Stimulated activated naive CD8-positive, alpha-beta T cell treated with anti-CD3 and anti-CD28 coated beads, Interleukin-15, Interleukin-2, amounts not matched to agents 100 ng/mL and 50 ng/mL, for 24 hours (primary cell): ENCODE results near the gene RAB8A.
A peak's percentile ranks its signal among the peaks of the same experiment; 100 is the strongest.

ENCODE experiments used
- H3K27ac Mint-ChIP-seq: one replicate; pipeline ENCODE4 v1.8.0; 2021; ENCODE audit warnings: mild to moderate bottlenecking, mixed read lengths
- H3K27me3 Mint-ChIP-seq: one replicate; pipeline ENCODE4 v1.8.0; 2021; ENCODE audit warnings: mixed read lengths
- H3K36me3 Mint-ChIP-seq: one replicate; pipeline ENCODE4 v1.8.0; 2021; ENCODE audit warnings: low read depth, mixed read lengths
- H3K4me1 Mint-ChIP-seq: one replicate; pipeline ENCODE4 v1.8.0; 2021; ENCODE audit warnings: low read depth, mixed read lengths
- H3K4me3 Mint-ChIP-seq: one replicate; pipeline ENCODE4 v1.8.0; 2021; ENCODE audit warnings: mild to moderate bottlenecking, mixed read lengths
- H3K9me3 Mint-ChIP-seq: one replicate; pipeline ENCODE4 v1.8.0; 2021; ENCODE audit warnings: mixed read lengths

The RAB8A gene

DNA sequence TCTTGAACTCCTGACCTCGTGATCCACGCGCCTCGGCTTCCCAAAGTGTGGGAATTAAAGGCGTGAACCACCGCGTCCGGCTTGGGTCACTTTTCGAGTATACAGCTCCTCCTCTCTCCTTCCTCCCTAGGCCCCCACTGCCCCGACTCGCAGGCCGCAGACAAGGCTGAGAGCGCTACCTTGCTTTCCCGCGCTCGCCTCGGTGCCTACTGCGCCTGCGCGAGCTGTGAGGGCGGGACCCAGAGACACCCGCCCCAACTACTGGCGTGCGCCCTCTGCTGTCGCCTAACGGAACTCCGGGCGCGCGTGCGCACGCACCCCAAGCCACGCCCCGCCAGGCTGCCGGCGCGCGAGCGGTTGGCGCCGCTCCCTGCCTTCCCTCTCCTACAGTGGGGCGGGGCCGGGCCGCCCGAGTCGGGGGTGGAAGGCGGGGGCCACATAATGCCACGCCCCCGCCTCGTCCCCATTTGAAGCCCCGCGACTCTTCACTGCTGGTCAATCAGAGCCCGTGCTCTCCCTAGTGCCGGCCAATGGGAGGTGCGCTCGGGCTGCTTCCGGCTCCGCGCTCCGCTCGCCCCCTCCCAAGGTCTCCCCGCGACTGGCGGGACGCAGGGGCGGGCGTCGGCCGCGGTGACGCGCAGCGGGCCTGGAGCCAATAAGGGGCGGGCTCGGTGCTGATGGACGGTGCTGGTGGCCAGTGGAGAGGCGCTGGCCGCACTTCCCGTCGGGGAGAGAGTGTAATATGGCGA is at the start of gene RAB8A:
RAB8A (plus strand) TSS at position 730 of the 749 bp plus-strand sequence; CDS start at position 743, 13 bp downstream.
- H3K4me1 Mint-ChIP-seq, result peaks cover 40% of the 10 kb centered on the region
- H3K9me3 Mint-ChIP-seq, result no peaks in the 10 kb centered on the region
- peak within 1 kb of the TSS; percentile 87 for H3K4me3 Mint-ChIP-seq

DNA sequence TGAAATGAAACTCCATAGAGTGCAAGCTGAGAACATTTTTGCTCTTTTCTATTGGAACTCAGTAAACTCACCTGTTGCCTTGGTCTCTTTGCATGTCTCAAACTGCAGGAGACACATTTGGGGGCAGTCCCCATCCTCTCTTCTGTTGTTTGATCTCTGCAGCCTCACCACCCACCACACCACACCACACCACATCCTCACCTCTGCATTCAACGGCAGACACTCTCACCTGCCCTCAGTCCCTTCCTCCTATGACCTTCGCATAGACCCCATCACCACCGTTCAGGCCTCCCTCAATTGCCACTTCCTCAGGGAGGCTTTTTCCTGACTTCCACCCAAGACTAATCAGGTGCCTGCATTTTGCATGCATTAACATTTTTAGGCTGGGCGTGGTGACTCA is 49.7 kb upstream of the RAB8A start:
- Mint-ChIP-seq H3K27ac (peak overlapping the region; percentile 6), H3K9me3 (no peaks in the 10 kb centered on the region), H3K36me3 (no peaks in the 10 kb centered on the region), H3K27me3 (no peaks in the 10 kb centered on the region), H3K4me3 (no peak overlapping the region), H3K4me1 (peaks cover 30% of the 10 kb centered on the region)

More for the DNA sequence above, at the start of gene RAB8A:
- Mint-ChIP-seq H3K36me3 (peaks cover 15% of the 10 kb centered on the region), H3K27ac (peak within 1 kb of the TSS; percentile 96), H3K27me3 (no peaks in the 10 kb centered on the region)

DNA sequence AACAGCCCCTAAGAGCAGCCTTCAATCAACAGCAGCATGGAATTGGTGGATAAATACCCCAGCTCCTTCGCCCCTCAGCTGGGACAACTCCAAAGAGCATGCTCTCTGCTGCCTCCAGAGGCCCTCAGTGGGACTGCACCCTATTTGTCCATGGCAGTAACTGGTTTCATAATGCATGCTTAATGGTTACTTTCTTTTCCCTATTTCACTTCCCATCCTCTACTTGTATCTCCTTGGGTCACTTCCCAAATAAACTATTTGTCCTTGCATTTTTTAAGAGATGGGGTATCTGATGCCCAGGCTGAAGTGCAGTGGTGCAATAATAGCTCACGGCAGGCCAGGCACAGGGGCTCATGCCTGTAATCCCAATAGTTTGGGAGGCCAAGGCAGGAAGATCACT is 48.9 kb upstream of the RAB8A start:
- peaks cover 30% of the 10 kb centered on the region for H3K4me1 Mint-ChIP-seq
- H3K27ac Mint-ChIP-seq, result peak overlapping the region; percentile 58
- no peaks in the 10 kb centered on the region for H3K9me3 Mint-ChIP-seq
- H3K27me3 Mint-ChIP-seq, result no peaks in the 10 kb centered on the region
- no peak overlapping the region for H3K4me3 Mint-ChIP-seq
- no peaks in the 10 kb centered on the region for H3K36me3 Mint-ChIP-seq

DNA sequence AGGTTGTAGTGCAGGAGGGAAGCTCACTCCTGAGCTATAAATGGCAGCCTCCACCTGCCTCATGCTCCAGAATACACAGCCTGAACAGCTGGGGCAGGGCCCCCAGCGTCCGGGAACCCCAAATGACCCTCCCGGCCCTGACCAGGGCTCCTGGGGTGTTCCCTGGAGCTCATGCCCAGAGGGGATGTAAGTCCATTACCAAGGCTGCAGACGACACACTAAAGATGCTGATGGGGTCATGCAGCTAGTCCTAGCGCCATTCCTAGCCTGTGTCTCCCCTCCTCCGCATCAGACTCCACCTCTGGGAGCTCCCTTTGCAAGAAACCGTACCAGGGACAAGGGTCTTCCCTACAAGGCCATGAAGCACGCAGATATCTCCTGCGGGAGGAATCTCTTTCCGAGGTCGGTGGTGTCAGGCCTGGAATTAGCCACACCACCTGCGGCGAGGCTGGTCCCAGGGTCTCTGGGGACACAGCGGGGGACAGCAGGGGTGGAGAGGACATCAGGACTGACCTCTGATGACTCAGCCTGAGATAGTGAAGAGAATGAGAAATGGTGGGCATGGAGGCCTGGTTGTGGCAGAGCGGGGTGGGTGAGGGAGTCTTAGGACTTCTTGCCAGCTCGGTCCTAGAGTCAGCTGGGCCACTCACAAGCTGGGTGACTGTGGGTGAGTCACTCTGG is 47.3 kb upstream of the RAB8A start:
- Mint-ChIP-seq H3K4me1 (peaks cover 30% of the 10 kb centered on the region), H3K27ac (peak overlapping the region; percentile 23), H3K36me3 (no peaks in the 10 kb centered on the region), H3K9me3 (no peaks in the 10 kb centered on the region), H3K27me3 (no peaks in the 10 kb centered on the region), H3K4me3 (no peak overlapping the region)

DNA sequence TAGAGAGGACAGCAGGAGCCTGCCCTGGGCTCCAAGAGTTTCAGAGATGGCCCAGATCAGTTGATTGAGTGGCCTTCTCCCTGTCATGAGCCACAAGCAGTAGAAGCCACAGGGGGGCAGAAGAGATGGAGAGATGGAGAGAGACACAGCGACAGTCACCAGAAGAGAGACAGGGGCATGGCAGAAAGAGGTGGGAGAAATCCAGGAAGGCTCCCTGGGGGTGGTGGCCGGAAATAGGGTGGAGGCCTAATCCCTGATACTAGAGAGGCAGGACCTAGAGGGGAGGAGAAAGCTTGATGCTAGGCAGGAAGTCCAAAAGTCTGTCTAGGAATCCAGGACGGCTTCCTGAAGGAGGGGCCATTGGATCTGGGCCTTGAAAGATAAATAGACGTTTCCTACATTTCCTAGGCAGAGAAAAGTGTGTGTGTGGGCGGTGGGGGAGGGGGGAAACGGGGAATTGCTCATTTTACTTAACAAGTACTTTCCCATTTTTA is 45.0 kb upstream of the RAB8A start:
- no peaks in the 10 kb centered on the region for H3K36me3 Mint-ChIP-seq
- peak overlapping the region; percentile 50 for H3K27ac Mint-ChIP-seq
- H3K4me3 Mint-ChIP-seq, result no peak overlapping the region
- H3K9me3 Mint-ChIP-seq, result no peaks in the 10 kb centered on the region
- peaks cover 29% of the 10 kb centered on the region for H3K4me1 Mint-ChIP-seq
- no peaks in the 10 kb centered on the region for H3K27me3 Mint-ChIP-seq

DNA sequence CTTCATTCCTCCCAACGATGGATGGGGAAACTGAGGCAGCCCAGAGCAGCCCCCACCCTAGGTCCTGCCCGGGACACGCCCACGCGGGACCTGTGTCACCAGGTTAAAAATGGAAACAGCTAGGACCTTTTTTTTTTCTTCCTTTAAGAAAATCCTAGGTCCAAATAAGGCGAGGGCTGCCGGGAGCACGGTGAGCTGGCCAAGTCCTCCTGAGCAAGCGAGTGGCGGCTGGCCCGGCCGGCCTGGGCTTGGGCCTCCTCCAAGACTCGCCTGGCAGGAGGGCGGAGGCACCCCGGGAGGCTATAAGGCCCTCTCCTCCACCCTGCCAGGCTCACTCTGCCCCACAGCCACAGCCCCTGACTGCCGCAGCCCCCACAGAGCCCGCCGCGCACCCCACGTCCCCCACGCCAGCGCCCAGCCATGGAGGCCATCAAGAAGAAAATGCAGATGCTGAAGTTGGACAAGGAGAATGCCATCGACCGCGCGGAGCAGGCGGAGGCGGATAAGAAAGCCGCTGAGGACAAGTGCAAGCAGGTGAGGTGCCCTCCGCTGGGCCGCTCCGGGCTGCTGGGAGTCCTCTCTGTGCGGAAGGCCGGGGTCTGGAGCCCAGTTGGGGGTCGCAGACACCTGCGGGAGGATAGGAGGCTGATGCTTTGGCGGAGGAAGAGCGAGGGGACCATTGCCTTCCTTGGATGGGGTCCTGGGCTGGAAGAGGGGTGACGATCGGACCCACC is 44.3 kb upstream of the RAB8A start:
- H3K9me3 Mint-ChIP-seq, result no peaks in the 10 kb centered on the region
- H3K27ac Mint-ChIP-seq, result no peak overlapping the region
- H3K4me3 Mint-ChIP-seq, result no peak overlapping the region
- no peaks in the 10 kb centered on the region for H3K27me3 Mint-ChIP-seq
- H3K4me1 Mint-ChIP-seq, result peaks cover 27% of the 10 kb centered on the region
- H3K36me3 Mint-ChIP-seq, result no peaks in the 10 kb centered on the region

DNA sequence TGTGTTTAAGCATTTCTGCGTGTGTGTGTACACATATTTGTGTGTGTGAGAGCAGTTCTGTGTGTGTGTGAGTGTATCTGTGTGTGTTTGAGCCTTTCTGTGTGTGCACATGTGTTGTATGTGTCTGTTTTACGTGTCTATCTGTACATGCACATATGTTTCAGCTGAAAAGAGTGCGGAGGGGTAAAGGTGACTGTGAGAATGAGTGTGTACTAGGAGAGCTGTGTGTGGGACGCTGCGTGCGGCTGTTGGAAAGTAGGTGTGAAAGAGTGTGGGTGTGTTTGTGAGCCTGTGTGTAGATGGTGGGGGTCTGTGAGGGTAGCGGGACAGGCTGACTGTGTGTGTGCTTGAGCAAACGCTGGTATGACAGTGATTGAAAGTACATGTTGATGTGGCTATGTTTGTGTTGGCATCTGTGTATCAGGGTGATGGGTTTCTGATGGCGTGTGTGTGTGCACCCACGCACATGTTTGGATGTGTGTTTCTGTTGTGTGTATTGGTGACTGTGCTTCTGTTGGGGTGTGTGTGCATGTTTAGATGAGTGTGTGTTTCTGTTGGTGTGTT is 42.9 kb upstream of the RAB8A start:
- no peaks in the 10 kb centered on the region for H3K9me3 Mint-ChIP-seq
- H3K27me3 Mint-ChIP-seq, result no peaks in the 10 kb centered on the region
- no peak overlapping the region for H3K27ac Mint-ChIP-seq
- H3K4me3 Mint-ChIP-seq, result no peak overlapping the region
- no peaks in the 10 kb centered on the region for H3K36me3 Mint-ChIP-seq
- peaks cover 27% of the 10 kb centered on the region for H3K4me1 Mint-ChIP-seq

DNA sequence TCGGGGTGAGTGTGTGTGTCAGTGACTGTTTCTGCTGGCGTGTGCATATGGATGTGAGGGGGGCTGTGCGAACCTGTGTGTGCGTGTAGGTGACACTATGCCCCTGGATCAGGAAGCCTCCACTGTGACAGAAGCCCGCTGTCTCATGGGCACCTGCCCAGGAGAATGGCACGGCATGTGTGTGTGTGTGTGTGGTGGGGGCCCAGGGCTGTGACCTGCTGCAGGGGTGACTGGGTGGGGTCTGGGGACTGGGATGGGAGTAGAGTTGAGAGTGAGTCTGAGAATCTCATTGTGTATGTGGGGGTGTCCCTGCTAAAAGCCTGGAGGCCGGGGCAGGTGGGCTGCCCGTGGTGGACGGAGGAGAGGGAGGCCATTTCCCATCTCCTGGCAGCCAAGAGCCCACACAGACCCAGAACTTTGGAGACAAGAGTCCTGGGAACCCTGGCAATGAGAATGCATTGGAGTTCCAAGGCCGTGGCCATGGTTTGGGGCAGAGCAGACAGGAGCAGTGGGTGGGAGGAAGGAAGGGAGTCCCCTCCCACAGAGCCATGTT is 41.8 kb upstream of the RAB8A start:
- Mint-ChIP-seq H3K36me3 (no peaks in the 10 kb centered on the region), H3K27ac (no peak overlapping the region), H3K9me3 (no peaks in the 10 kb centered on the region), H3K27me3 (no peaks in the 10 kb centered on the region), H3K4me3 (peak overlapping the region; percentile 61), H3K4me1 (peaks cover 33% of the 10 kb centered on the region)

DNA sequence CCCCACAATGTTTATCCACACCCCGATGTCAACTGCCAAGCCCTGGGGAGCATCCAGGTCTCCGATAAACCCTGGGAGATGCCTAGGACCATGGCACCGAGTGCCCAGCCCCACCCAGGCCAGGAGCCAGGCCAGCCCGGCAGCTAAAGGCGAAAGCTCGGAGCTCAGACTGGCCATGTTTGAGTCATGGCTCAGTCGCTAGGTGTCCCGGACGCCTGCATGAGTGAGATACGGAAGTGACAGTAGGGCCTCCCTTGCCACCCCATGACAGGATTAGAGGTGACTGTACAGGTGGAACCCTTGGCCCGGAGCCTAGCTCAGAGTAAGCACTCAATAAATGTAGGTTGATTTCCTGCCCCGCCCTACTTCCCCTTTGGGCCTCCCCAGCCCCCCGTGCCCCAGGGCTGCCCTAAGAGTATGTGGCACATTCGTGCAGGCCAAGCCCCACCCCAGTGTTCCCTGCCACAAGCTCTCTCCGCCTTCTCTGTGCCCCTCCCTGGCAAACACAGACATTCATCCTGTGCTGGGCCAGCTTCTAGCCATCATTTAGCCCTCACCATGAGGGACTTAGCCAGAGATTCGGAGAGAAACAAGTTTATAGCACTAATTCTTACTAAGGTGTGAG is 41.2 kb upstream of the RAB8A start:
- H3K36me3 Mint-ChIP-seq, result no peaks in the 10 kb centered on the region
- peaks cover 39% of the 10 kb centered on the region for H3K4me1 Mint-ChIP-seq
- H3K4me3 Mint-ChIP-seq, result peak overlapping the region; percentile 61
- no peaks in the 10 kb centered on the region for H3K9me3 Mint-ChIP-seq
- H3K27me3 Mint-ChIP-seq, result no peaks in the 10 kb centered on the region
- no peak overlapping the region for H3K27ac Mint-ChIP-seq

DNA sequence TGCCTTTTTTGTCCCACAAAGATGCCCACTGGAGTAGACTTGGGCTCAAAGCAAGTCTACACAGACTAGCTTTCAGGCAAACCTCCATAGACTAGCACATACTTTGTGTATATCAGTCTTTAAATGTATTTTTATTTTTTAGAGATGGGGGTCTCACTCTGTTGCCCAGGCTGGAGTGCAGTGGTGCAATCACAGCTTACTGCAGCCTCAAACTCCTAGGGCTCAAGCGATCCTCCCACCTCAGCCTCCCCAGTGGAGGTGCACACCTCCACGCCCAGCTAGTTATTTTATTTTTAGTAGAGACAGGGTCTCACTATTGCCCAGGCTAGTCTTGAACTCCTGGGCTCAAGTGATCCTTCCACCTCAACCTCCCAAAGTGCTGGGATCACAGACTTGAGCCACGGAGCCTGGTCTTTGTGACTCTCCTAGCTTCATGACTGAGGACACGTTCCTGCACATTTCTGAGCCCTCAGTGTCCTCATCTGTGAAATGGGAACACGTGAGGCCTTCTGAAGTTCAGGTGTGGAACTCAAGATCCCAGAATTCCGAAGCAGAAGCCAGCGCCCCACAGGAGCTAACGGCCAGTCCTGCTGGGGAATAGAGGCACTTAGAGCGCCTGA is 40.5 kb upstream of the RAB8A start:
- H3K4me3 Mint-ChIP-seq, result no peak overlapping the region

DNA sequence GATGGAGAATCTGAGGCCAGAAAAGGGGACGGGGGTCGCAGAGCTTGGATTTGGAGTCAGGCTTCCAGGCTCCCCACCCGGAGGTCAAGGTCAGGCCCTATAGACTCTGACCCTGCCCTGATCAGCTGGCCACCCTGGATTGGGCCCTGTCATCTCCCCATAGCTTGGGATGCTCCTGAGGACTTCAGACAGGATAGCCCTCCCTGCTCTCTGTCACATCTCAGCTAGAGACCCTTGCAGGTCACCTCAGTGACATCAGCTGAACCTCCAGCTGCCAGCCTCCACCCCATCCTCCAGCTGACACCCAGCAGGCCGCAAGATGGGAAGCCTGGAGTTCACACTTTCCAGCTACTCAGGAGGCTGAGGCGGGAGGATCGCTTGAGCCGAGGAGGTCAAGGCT is 38.2 kb upstream of the RAB8A start:
- Mint-ChIP-seq H3K36me3 (peaks cover 13% of the 10 kb centered on the region), H3K4me3 (no peak overlapping the region), H3K9me3 (no peaks in the 10 kb centered on the region), H3K27me3 (no peaks in the 10 kb centered on the region), H3K4me1 (peaks cover 44% of the 10 kb centered on the region), H3K27ac (peak overlapping the region; percentile 61)

More for the DNA sequence above, 40.5 kb upstream of the RAB8A start:
- Mint-ChIP-seq H3K36me3 (no peaks in the 10 kb centered on the region), H3K27me3 (no peaks in the 10 kb centered on the region), H3K9me3 (no peaks in the 10 kb centered on the region), H3K27ac (no peak overlapping the region), H3K4me1 (peaks cover 43% of the 10 kb centered on the region)

DNA sequence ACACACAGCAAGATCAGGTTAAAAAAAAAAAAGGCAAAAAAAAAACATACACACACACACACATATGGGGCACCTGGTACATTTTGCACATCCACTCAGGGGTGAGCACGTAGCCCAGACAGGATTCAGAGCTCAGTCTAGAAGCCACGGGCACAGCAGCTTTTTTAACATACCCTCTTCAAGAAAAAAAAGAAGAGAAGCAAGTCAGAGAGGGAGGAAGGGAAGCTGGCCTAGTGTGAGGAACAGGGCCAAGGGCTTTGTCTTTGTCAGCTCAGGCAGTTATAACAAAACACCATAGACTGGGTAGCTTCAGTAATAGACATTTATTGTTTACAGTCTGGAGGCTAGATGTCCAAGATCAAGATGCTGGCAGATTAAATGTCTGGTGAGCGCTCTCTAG is 37.7 kb upstream of the RAB8A start:
- Mint-ChIP-seq H3K36me3 (peaks cover 17% of the 10 kb centered on the region), H3K4me3 (no peak overlapping the region), H3K9me3 (no peaks in the 10 kb centered on the region), H3K4me1 (peaks cover 49% of the 10 kb centered on the region), H3K27me3 (no peaks in the 10 kb centered on the region), H3K27ac (peak overlapping the region; percentile 61)

DNA sequence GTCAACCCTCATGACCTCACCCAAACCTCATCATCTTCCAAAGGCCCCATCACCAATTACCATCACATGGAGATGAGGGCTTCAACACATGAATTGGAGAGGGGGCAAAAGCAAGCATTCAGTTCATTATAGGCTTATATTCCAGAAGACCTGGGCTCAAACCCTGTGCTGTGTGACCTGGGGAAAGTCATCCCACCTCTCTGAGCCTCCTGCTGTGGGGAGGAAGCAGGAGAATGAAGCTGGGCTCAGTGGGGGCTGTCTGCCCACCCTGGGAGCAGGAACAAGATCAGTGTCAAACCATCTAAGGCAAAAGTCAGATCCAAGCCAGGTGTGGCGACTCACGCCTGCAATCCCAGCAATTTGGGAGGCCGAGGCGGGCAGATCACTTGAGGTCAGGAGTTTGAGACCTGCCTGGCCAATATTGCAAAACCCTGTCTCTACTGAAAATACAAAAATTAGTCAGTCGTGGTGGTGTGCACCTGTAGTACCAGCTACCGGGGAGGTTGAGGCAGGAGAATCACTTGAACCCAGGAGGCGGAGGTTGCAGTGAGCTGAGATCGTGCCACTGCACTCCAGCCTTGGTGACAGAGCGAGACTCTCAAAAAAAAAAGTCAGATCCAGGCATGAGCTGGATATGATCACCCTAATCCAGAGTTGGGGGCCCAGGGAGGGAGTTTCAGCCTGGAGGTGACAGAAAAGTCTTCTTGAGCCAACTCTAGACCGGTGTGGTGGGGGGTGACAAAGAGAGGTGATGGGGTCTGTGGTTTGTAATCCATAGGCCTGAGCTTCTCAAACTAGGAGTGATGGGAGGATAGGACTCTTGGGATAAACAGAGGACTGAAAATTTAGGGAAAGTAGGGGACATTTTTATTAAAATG is 37.0 kb upstream of the RAB8A start:
- Mint-ChIP-seq H3K27me3 (no peaks in the 10 kb centered on the region), H3K4me1 (peaks cover 56% of the 10 kb centered on the region), H3K36me3 (peaks cover 23% of the 10 kb centered on the region), H3K4me3 (peak overlapping the region; percentile 86), H3K27ac (peak overlapping the region; percentile 87), H3K9me3 (no peaks in the 10 kb centered on the region)
